ENCODE results near the gene LRRC75A.
"Not testable (repeated sequence)": the region's sequence is repeated elsewhere in the genome, so short reads cannot be mapped to it uniquely, and the experiment has no call there.

LRRC75A gene

DNA sequence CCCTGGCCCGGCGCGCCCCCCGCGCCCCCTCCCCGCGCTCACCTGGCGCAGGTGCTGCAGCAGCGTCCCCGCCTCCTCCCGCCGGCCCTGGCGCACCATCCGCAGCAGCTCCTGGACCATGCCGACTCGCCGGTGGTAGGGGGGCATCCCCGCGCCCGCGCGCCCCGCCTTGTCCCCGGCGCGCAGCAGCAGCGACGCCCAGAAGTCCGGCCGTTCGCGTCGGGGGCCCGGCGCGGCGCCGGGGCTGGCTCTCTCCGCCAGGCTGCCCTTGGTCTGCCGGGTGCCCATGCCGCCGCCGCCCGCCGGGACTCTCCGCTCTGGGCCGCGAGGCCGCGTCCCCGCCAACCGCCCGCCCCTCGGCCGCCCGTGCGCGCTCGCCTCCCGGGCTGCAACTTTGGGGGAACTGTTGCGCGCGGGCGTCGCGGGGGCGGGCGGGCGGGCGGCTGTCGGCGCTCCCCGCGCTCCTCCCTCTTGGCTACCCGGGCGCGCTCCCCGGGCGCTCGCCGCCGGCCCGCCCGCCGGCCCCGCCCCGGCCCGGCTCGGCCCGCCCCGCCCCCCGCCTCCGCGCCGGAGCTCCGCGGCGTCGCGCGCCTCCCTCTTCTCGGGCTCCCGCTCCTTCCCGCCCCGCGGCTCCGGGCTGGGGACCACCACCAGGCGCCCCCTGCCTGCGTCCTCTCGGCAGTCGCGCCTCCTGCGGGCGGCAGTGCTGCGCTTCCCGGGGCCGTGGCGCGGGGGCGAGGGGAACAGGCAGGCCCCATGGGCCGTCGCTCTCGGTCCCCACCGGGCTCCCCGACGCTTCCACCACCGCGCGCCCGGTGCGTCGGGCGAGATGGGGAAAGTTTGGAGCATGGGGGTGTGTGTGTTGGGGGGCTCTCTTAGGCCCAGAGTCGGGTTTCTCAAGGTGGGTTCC, at the start of gene LRRC75A:
LRRC75A (minus strand) TSS at position 491 of the 910 bp plus-strand sequence; CDS start at position 288, 203 bp downstream.
- DNase-seq = peak; percentile 30 to 73

DNA sequence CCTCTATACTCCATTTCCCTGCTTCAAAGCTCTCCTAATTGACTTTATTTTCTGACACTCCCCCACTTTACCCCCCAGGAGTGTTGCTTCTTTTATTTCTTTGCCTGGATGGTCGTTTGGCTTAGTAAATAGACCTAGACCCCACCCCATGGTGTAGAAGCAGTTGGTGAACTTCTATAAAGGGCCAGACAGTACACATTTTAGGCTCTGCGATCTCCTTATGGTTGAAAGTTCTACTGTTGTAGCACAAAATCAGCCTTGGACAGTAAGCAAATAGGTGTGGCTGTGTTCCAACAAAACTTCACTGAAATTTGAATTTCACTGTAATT, 45.1 kb upstream of the LRRC75A start:
- no peak for DNase-seq

- no peak for DNase-seq
Observed at GRCh38 chr17:16534236-16534635, 42.2 kb upstream of the LRRC75A start.

DNA sequence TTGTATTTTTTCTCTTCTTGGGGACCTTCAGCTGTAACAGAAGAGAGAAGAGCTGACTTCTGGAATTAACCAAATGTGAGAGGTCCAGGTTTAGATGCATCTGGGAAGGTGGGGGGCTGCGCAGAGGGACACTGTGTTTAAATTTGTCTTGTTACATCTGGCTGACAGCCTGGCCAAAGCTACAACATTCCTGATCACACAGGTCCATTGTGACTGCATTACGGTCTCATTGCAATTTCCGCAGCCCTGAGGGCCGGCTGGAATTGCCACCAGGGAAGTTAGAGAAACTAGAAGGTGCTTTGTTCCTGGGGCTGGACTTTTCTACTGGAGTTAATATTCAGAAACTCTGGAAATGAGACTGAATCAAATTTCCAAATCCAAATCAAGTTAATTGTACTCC, 37.9 kb upstream of the LRRC75A start:
- DNase-seq = no peak

GRCh38 chr17:16527298-16527697, 35.3 kb upstream of the LRRC75A start:
- DNase-seq = no peak

GRCh38 chr17:16525556-16525955, 33.6 kb upstream of the LRRC75A start:
- DNase-seq = not testable (repeated sequence)

GRCh38 chr17:16521070-16521727, 29.2 kb upstream of the LRRC75A start:
- DNase-seq = peak; percentile 74 to 80

GRCh38 chr17:16519021-16519420, 27.0 kb upstream of the LRRC75A start:
- no peak for DNase-seq

GRCh38 chr17:16517477-16517876, 25.5 kb upstream of the LRRC75A start:
- no peak for DNase-seq

DNA sequence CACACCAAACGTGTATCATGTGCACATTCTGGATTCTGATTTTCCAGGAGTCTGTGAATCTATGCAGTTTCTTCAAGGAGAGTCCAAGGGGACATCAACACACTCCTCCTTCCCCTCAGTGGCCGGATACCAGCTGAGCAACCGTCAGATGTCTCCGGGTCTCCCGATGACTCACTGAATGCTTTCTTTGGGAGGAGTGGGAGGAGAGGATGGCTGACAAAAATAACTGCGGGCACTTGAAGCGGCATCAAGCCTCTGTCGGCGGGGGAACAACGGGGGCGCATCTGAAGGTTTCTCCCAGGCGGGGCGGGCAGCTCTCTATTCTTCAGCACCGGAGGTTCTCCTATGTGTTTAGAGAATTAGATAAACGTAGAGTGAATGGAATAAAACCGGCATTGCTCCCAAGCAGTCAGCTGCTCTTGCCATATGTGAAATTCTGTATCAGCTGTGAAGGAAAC, 24.6 kb upstream of the LRRC75A start:
- DNase-seq = no peak

DNA sequence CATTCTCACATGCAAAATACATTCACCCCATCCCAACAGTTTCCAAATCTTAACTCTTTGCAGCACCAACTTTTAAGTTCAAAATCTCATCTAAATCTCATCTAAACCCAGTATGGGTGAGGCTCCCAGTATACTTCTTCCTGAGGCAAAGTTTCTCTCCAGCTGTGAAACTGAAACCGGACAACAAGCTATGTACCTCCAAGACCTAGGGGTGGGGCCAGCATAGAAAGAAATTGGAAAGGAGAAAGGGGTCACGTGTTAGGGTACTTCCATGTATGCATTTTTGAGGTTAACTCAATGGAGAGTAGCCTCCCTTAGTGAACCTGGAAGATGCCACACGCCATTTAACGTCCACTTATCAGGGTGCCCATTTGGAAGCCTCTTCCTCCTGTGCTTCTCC, 23.9 kb upstream of the LRRC75A start:
- DNase-seq = no peak

GRCh38 chr17:16513873-16514272, 21.9 kb upstream of the LRRC75A start:
- DNase-seq = no peak

DNA sequence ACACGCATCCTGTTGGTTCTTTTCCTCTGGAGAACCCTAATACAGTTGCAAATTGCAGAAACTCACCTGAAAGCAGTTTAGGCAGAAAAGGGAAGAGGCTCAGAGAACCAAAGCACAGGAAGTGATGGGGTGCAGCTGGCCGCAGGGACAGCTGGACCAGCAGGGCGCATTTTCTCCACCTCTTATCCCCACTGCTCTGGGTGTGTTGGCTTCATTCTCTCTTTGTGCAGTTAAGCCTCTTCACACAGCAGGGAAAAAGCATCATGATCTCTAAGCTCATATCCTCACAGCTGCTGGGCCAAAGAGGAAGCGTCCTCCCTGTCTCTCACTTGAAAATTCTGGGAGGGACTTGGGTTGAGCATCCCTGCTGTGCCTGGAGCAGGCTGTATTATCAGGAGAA, 20.0 kb upstream of the LRRC75A start:
- no peak for DNase-seq

DNA sequence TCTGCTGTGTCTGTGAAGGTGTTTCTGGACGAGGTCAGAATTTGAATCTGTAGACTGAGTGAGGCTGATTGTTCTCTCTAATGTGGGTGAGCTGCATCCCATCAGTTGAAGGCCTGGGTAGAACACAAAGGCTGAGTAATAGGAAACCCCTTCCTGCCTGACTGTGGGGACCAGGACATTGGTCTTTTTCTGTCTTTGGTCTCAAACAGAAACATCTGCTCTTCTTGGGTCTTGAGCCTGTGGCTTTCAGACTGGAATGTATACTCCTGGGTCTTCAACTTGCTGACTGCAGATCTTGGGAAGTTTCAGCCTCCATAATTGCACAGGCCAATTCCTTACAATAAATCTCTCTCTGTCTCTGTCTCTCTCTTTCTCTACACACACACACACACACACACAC, 19.6 kb upstream of the LRRC75A start:
- DNase-seq = no peak

- no peak for DNase-seq
Observed at GRCh38 chr17:16507918-16508533, 16.0 kb upstream of the LRRC75A start.

DNA sequence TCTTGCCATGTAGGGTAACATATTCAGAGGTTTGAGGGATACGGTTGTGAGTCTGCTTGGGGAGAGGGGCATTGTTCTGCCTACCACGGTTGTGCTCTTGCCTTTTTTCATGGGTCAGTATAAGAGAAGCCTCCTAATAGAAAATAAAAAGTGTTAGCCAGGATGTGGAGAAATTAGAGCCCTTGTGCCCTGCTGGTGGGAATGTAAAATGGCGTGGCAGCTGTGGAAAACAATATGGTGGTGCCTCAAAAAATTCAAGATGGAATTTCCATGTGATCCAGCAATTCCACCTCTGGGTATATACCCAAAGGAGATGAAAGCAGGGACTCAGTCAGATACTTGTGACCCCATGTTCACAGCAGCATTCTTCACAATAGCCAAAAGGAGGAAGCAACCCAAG, 14.2 kb upstream of the LRRC75A start:
- DNase-seq = no peak

GRCh38 chr17:16504984-16505383, 13.0 kb upstream of the LRRC75A start:
- no peak for DNase-seq

DNA sequence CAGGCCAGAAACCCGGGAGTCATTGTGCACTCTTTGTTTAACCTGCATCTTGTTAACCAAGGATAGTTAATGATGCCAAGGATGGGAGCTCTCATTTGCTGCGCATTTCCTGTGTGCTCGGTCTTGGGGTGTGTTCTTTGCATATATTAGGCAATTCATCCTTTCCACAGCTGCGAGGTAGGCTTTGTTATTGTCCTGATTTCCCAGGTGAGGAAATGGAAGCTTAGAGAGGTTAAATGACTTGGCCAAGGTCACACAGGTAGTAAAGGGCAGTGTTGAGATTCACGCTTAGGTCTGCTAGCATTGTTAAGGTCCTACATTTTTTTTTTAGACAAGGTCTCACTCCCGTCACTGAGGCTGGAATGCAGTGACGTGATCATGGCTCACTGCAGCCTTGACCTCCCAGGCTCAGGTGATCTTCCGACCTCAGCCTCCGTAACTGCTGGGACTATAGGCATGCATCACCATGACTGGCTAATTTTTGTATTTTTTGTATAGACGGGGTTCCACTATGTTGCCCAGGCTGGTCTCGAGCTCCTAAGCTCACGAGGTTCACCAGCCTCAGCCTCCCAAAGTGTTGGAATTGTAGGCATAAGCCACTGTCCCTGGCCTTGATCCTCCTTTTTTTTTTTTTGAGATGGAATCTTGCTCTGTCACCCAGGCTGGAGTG, 5.0 kb upstream of the LRRC75A start:
- no peak for DNase-seq

- no peak for DNase-seq
Observed at GRCh38 chr17:16495980-16496819, 4.2 kb upstream of the LRRC75A start.

DNA sequence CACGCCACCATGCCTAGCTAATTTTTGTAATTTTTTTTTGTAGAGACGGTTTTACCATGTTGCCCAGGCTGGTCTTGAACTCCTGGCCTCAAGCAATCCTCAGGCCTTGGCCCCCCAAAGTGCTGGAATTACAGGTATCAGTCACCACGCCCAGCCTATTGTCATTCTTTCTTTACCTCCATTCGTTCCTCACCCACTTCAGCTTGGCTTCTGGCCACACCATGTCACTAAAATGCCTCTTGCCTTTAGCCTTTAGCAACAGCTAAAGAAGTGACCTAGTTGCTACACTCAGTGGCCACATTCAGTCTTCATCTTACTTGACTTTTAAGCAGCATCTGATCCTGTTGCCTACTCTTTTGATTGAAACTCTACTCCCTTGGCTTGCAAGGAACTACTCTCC, 3.6 kb upstream of the LRRC75A start:
- DNase-seq = no peak

DNA sequence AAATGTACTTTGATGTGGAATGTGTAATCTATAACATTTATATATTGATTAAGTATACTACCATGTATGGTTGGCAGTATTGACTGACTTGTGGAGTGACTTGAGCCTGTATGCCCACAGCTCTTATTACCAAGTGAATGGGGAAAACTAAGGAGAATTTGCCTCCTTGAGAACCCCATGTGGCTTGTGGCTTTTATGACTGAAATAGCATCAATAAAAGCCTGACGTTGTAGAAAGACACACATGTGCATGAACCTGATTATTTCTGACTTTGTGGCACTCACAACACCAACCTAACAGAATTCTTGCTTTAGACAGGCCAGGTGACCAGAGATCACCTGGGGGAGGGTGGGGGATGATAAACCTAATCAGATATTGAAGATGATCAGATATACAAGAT, 2.1 kb upstream of the LRRC75A start:
- DNase-seq = no peak

- no peak for DNase-seq
Observed at GRCh38 chr17:16493531-16494046, 1.6 kb upstream of the LRRC75A start.

All from CD4-positive, alpha-beta T cell treated with Interferon alpha-2 for 1 hour (primary cell).